ENCODE results near the gene SIRT4. TPM values are rescaled to one million over a fixed set of nuclear protein-coding genes. Genes with fewer than 3 reads are reported as not detected.

SIRT4 gene
- total RNA-seq, 1 donor from 2014 or later: 2.7 TPM

DNA sequence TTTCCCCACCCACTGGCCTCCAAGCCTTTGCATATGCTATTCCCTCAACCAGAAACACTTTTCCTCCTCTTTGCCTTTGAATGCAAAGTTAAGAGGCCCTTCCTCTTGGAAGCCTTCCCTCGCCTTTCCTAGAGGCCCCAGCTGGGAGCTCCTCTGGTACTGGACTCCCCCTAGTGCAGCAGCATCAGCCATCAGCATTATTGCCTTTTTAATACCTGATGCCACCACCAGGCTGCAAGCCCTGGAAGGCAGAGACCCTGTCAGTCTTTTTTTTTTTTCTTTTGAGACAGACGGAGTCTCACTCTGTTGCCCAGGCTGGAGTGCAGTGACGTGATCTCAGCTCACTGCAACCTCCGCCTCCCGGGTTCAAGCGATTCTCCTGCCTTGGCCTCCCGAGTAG is 44.6 kb downstream of the SIRT4 start:
- H3K4me3 ChIP-seq (ENCODE audit: insufficient read depth, low read depth, low read length): no peak overlapping the region
- Mint-ChIP-seq H3K36me3 (ENCODE audit: low read depth, unreplicated experiment) (peaks cover 7% of the 10 kb centered on the region), H3K4me3 (ENCODE audit: unreplicated experiment) (no peak overlapping the region), H3K27ac (ENCODE audit: unreplicated experiment) (no peak overlapping the region), H3K4me1 (ENCODE audit: low read depth, unreplicated experiment) (no peaks in the 10 kb centered on the region), H3K9me3 (ENCODE audit: unreplicated experiment) (no peaks in the 10 kb centered on the region), H3K27me3 (ENCODE audit: low read depth, unreplicated experiment) (no peaks in the 10 kb centered on the region)
- H3K9ac ChIP-seq (ENCODE audit: low read length): no peak overlapping the region
- no peaks in the 10 kb centered on the region for H3K27me3 ChIP-seq (ENCODE audit: insufficient read depth, low read length)
- FAIRE-seq: no peak
- H3K27ac ChIP-seq (ENCODE audit: low read depth, low read length): no peak overlapping the region
- no peak for DNase-seq (ENCODE audit: low read depth)
- no peaks in the 10 kb centered on the region for H3K4me1 ChIP-seq (ENCODE audit: insufficient read depth, low read length)
- H2AFZ ChIP-seq (ENCODE audit: low read depth, low read length): no peak overlapping the region
- H4K20me1 ChIP-seq (ENCODE audit: insufficient read depth, low read length): no peaks in the 10 kb centered on the region
- no peaks in the 10 kb centered on the region for H3K79me2 ChIP-seq (ENCODE audit: insufficient read depth, low read length)
- H3K9me3 ChIP-seq (ENCODE audit: insufficient read depth, low read depth, low read length): no peaks in the 10 kb centered on the region
- no peak for TF ChIP-seq EZH2 (IDR thresholded peaks at IDR 0.05; ENCODE audit: insufficient read depth, low read length)
- TF ChIP-seq, protein P1, sequence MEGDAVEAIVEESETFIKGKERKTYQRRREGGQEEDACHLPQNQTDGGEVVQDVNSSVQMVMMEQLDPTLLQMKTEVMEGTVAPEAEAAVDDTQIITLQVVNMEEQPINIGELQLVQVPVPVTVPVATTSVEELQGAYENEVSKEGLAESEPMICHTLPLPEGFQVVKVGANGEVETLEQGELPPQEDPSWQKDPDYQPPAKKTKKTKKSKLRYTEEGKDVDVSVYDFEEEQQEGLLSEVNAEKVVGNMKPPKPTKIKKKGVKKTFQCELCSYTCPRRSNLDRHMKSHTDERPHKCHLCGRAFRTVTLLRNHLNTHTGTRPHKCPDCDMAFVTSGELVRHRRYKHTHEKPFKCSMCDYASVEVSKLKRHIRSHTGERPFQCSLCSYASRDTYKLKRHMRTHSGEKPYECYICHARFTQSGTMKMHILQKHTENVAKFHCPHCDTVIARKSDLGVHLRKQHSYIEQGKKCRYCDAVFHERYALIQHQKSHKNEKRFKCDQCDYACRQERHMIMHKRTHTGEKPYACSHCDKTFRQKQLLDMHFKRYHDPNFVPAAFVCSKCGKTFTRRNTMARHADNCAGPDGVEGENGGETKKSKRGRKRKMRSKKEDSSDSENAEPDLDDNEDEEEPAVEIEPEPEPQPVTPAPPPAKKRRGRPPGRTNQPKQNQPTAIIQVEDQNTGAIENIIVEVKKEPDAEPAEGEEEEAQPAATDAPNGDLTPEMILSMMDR (IDR thresholded peaks at IDR 0.05; ENCODE audit: insufficient read depth, low read depth, low read length): no peak
- no peaks in the 10 kb centered on the region for H3K36me3 ChIP-seq (ENCODE audit: insufficient read depth, low read length)
- no peak overlapping the region for H3K4me2 ChIP-seq (ENCODE audit: low read length)

DNA sequence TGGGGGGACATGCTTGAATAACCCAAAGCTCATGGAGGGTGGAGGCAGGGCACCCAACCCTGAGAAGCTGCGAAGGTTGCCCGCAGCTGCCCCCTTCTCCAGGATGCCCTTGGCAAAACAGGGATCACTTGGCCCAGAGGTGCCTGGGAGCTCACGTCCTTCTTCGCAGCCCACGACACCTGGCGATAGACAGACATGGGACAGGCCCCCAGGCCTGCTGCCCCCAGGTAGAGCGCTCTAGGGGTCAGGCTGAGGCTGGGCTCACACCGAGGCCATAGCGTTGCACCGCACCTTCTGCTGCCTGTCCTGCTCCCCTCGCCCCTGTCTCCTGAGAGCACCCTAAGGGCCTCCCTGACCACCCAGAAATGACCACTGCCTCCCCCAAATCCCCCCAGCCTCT is 45.6 kb downstream of the SIRT4 start:
- Histone ChIP-seq H3K36me3 (ENCODE audit: insufficient read depth, low read length) (no peaks in the 10 kb centered on the region), H3K79me2 (ENCODE audit: insufficient read depth, low read length) (no peaks in the 10 kb centered on the region), H3K27me3 (ENCODE audit: insufficient read depth, low read length) (no peaks in the 10 kb centered on the region), H3K27ac (ENCODE audit: low read depth, low read length) (no peak overlapping the region), H3K4me3 (ENCODE audit: insufficient read depth, low read depth, low read length) (no peak overlapping the region), H3K4me2 (ENCODE audit: low read length) (no peak overlapping the region), H3K4me1 (ENCODE audit: insufficient read depth, low read length) (peaks cover 3% of the 10 kb centered on the region), H4K20me1 (ENCODE audit: insufficient read depth, low read length) (no peaks in the 10 kb centered on the region), H2AFZ (ENCODE audit: low read depth, low read length) (no peak overlapping the region), H3K9ac (ENCODE audit: low read length) (no peak overlapping the region), H3K9me3 (ENCODE audit: insufficient read depth, low read depth, low read length) (no peaks in the 10 kb centered on the region)
- Mint-ChIP-seq H3K27ac (ENCODE audit: unreplicated experiment) (no peak overlapping the region), H3K4me1 (ENCODE audit: low read depth, unreplicated experiment) (no peaks in the 10 kb centered on the region), H3K27me3 (ENCODE audit: low read depth, unreplicated experiment) (no peaks in the 10 kb centered on the region), H3K9me3 (ENCODE audit: unreplicated experiment) (no peaks in the 10 kb centered on the region), H3K36me3 (ENCODE audit: low read depth, unreplicated experiment) (peaks cover 10% of the 10 kb centered on the region), H3K4me3 (ENCODE audit: unreplicated experiment) (no peak overlapping the region)
- FAIRE-seq: no peak
- no peak for DNase-seq (ENCODE audit: low read depth)
- no peak for TF ChIP-seq EZH2 (IDR thresholded peaks at IDR 0.05; ENCODE audit: insufficient read depth, low read length)
- TF ChIP-seq, protein P1 (IDR thresholded peaks at IDR 0.05; ENCODE audit: insufficient read depth, low read depth, low read length): no peak

DNA sequence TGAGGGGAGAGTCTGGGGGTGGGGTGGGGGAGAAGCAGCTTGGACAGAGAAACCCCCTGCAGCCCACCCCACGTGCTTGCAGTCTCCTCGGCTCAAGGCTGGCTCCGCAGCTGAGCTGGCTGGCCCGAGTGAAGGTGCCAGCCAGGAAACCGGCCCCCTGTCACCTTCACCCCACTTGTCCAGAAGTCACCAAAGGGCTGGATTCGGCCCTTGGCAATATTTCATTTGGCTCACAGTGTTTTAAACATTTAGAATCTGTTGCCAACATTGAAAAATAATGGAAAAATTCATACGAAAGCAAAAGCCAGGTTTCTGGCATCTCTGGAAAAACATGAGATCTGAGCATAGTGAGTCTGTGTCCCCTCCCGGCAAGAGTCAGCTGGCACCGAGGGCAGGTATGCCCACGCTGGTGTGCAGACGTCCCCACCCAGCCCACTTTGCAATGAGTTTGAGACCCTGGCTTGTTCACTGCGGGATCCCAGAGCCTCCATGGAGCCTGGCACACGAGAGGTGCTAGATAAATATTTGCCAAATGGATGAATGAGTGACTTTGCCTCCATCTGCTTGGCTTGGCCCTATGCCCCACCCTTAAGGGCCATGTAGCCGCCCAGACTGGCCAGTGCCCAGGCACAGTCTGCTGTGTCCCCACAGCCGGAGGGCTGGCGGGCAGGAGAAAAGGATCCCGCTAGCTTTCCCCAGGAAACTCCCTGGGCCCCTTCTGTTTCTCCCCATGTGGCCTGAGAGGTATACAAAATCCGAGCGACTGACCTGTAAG is 48.6 kb downstream of the SIRT4 start:
- Histone ChIP-seq H3K27me3 (ENCODE audit: insufficient read depth, low read length) (no peaks in the 10 kb centered on the region), H3K4me2 (ENCODE audit: low read length) (no peak overlapping the region), H2AFZ (ENCODE audit: low read depth, low read length) (no peak overlapping the region), H3K4me3 (ENCODE audit: insufficient read depth, low read depth, low read length) (no peak overlapping the region), H3K36me3 (ENCODE audit: insufficient read depth, low read length) (no peaks in the 10 kb centered on the region), H3K79me2 (ENCODE audit: insufficient read depth, low read length) (no peaks in the 10 kb centered on the region), H4K20me1 (ENCODE audit: insufficient read depth, low read length) (no peaks in the 10 kb centered on the region), H3K9me3 (ENCODE audit: insufficient read depth, low read depth, low read length) (no peaks in the 10 kb centered on the region), H3K9ac (ENCODE audit: low read length) (no peak overlapping the region), H3K27ac (ENCODE audit: low read depth, low read length) (no peak overlapping the region), H3K4me1 (ENCODE audit: insufficient read depth, low read length) (peaks cover 3% of the 10 kb centered on the region)
- no peak overlapping the region for H3K4me3 Mint-ChIP-seq (ENCODE audit: unreplicated experiment)
- H3K27me3 Mint-ChIP-seq (ENCODE audit: low read depth, unreplicated experiment): no peaks in the 10 kb centered on the region
- no peak overlapping the region for H3K27ac Mint-ChIP-seq (ENCODE audit: unreplicated experiment)
- no peaks in the 10 kb centered on the region for H3K9me3 Mint-ChIP-seq (ENCODE audit: unreplicated experiment)
- H3K4me1 Mint-ChIP-seq (ENCODE audit: low read depth, unreplicated experiment): no peaks in the 10 kb centered on the region
- no peak for DNase-seq (ENCODE audit: low read depth)
- H3K36me3 Mint-ChIP-seq (ENCODE audit: low read depth, unreplicated experiment): peaks cover 8% of the 10 kb centered on the region
- no peak for TF ChIP-seq EZH2 (IDR thresholded peaks at IDR 0.05; ENCODE audit: insufficient read depth, low read length)
- TF ChIP-seq, protein P1 (IDR thresholded peaks at IDR 0.05; ENCODE audit: insufficient read depth, low read depth, low read length): no peak
- no peak for FAIRE-seq
